NCI-H146 (cell line): ENCODE data around the gene RBM28.

Experiments used
- DNase-seq: peaks from one replicate; lab custom pipeline; 2025; lab: John Stamatoyannopoulos, UW

RBM28 gene

GRCh38 chr7:128259131-128260061, 84.3 kb downstream of the RBM28 start:
- DNase-seq: no peak

DNA sequence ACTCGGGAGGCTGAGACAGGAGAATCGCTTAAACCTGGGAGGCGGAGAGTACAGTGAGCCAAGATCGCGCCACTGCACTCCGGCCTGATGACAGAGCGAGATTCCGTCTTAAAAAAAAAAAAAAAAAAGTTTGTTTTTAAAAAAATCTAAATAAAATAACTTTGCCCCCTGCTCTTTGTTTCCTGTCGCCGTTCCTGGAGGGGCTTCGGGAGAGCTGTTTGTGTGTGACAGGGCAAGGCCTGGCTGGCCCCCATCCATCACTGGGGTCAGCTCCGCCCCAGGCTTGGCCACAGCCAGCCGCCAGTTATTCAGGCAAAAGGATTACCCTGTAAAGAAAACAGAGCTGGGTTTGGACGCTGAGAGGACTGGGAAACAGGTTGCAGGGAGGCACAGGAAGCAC, 86.2 kb downstream of the RBM28 start:
- no peak for DNase-seq

DNA sequence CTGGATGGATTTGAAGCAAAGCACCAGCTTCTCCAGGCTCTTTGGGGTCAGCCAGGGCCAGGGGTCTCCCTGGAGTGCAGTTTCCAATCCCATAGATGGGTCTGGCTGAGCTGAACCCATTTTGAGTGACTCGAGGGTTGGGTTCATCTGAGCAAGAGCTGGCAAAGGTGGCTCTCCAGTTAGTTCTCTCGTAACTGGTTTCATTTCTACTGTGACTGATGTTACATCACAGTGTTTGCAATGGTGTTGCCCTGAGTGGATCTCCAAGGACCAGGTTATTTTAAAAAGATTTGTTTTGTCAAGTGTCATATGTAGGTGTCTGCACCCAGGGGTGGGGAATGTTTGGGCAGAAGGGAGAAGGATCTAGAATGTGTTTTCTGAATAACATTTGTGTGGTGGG, 88.4 kb downstream of the RBM28 start:
- no peak for DNase-seq

- no peak for DNase-seq
Observed at GRCh38 chr7:128254470-128254869, 89.2 kb downstream of the RBM28 start.

DNA sequence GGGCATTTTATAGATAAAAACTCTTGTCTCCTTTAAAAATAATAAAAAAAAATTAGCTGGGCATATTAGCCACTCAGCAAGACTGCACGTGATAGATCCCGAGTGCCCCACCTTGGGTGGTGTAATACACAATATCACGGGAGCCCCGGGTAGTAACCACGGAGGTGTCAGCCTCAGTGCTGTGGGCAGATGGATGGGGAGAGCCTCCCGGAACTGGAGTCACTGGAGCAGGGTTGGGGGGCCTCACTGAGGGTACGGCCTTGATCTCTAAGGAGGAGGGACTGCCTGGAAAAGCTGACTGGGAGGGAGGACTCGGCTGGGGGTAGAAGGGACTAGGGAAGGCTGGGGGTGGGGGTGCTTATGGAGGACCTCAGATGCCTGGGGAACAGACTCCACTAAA, 90.0 kb downstream of the RBM28 start:
- no peak for DNase-seq

GRCh38 chr7:128251337-128251736, 92.4 kb downstream of the RBM28 start:
- no peak for DNase-seq
